Left ventricle myocardium inferior (tissue), 1 donor: Measurements from ENCODE around the gene ZNF652. TPM values are rescaled to one million over a fixed set of nuclear protein-coding genes. Genes with fewer than 3 reads are reported as not detected.

Source experiments
- DNase-seq: peaks from one replicate; pipeline ENCODE4 v3.0.0-alpha.2; 2020
- H3K27ac ChIP-seq: fragments of 200-600 bp; replicated peaks from 2 replicates; pipeline ENCODE4 v1.8.0; 2021
- H3K27me3 ChIP-seq: fragments of 200-600 bp; 2 replicates; pipeline ENCODE4 v1.8.0; 2021; ENCODE audit warnings: low read depth
- H3K36me3 ChIP-seq: fragments of 200-600 bp; 2 replicates; pipeline ENCODE4 v1.8.0; 2021
- H3K4me1 ChIP-seq: fragments of 200-600 bp; 2 replicates; pipeline ENCODE4 v1.8.0; 2021
- H3K4me3 ChIP-seq: fragments of 200-600 bp; 2 replicates; pipeline ENCODE4 v1.8.0; 2021; ENCODE audit warnings: mild to moderate bottlenecking, moderate library complexity
- H3K9me3 ChIP-seq: fragments of 200-600 bp; replicated peaks from 2 replicates; pipeline ENCODE4 v1.8.0; 2021
- CTCF ChIP-seq: fragments of 200-600 bp; IDR thresholded peaks from 2 replicates; pipeline ENCODE4 v1.8.0; 2021; ENCODE audit warnings: antibody characterized with exemption, mild to moderate bottlenecking, borderline replicate concordance
- intact Hi-C: fragments of 100-400 bp; cut with micrococcal nuclease; formaldehyde crosslinking; loops from one replicate; pipeline ENCODE4 v1.11.0; 2022
- total RNA-seq: library from RNA; stranded (reverse); fragmentation: NEBNext Ultra II Directional; extraction: Animal tissue kit (Norgen Biotek cat#: 25700); gene quantifications from one replicate; pipeline ENCODE4 v1.2.1, GENCODE V29; 2021
- donor health status: DM: no; HTN: yes; CAD: no; lungs with severe emphysema.

The ZNF652 gene
- total RNA-seq, 1 donor from 2014 or later: 19.2 TPM

GRCh38 chr17:49356320-49356719 lies 5.7 kb downstream of the ZNF652 start:
- no peak for DNase-seq
- TF ChIP-seq CTCF: no peak
- Histone ChIP-seq H3K4me3 (no peak overlapping the region), H3K36me3 (no peaks in the 10 kb centered on the region), H3K27ac (no peak overlapping the region), H3K4me1 (peaks cover 53% of the 10 kb centered on the region), H3K9me3 (no peaks in the 10 kb centered on the region), H3K27me3 (no peaks in the 10 kb centered on the region)
- intact Hi-C loops: no loop called here

- intact Hi-C loops: no loop called here
- H3K9me3 ChIP-seq: no peaks in the 10 kb centered on the region
- no peak for DNase-seq
- H3K4me3 ChIP-seq: no peak overlapping the region
- no peak for TF ChIP-seq CTCF
- no peaks in the 10 kb centered on the region for H3K27me3 ChIP-seq
- no peaks in the 10 kb centered on the region for H3K36me3 ChIP-seq
- no peak overlapping the region for H3K27ac ChIP-seq
- H3K4me1 ChIP-seq: peaks cover 31% of the 10 kb centered on the region
Observed at GRCh38 chr17:49353607-49354006, 8.4 kb downstream of the ZNF652 start.

- intact Hi-C loops: no loop called here
- TF ChIP-seq CTCF: no peak
- DNase-seq: no peak
- Histone ChIP-seq H3K27ac (no peak overlapping the region), H3K4me1 (peaks cover 22% of the 10 kb centered on the region), H3K4me3 (no peak overlapping the region), H3K27me3 (no peaks in the 10 kb centered on the region), H3K9me3 (no peaks in the 10 kb centered on the region), H3K36me3 (no peaks in the 10 kb centered on the region)
Observed at GRCh38 chr17:49352587-49353154, 9.4 kb downstream of the ZNF652 start.

GRCh38 chr17:49351572-49352140 lies 10.4 kb downstream of the ZNF652 start:
- intact Hi-C loops: no loop called here
- no peaks in the 10 kb centered on the region for H3K27me3 ChIP-seq
- H3K4me1 ChIP-seq: peaks cover 18% of the 10 kb centered on the region
- no peak overlapping the region for H3K27ac ChIP-seq
- H3K4me3 ChIP-seq: no peak overlapping the region
- no peak for TF ChIP-seq CTCF
- no peaks in the 10 kb centered on the region for H3K36me3 ChIP-seq
- no peaks in the 10 kb centered on the region for H3K9me3 ChIP-seq
- no peak for DNase-seq

- intact Hi-C loops: no loop called here
- Histone ChIP-seq H3K4me3 (no peak overlapping the region), H3K27me3 (no peaks in the 10 kb centered on the region), H3K27ac (no peak overlapping the region), H3K9me3 (no peaks in the 10 kb centered on the region), H3K36me3 (no peaks in the 10 kb centered on the region), H3K4me1 (peaks cover 22% of the 10 kb centered on the region)
- no peak for TF ChIP-seq CTCF
- no peak for DNase-seq
Observed at GRCh38 chr17:49349541-49349940, 12.5 kb downstream of the ZNF652 start.
